ENCODE results near the gene POU2F3. TPM values are rescaled to one million over a fixed set of nuclear protein-coding genes. Genes with fewer than 3 reads are reported as not detected.

POU2F3 gene
- total RNA-seq, 2 experiments from 2014 or later = not detected

GRCh38 chr11:120224361-120224760 is 15.6 kb upstream of the POU2F3 start:
- Mint-ChIP-seq H3K9me3 (no peaks in the 10 kb centered on the region), H3K27ac (no peak overlapping the region), H3K27me3 (peaks cover 9% of the 10 kb centered on the region), H3K4me1 (ENCODE audit: low read depth) (no peaks in the 10 kb centered on the region), H3K36me3 (no peaks in the 10 kb centered on the region), H3K4me3 (no peak overlapping the region)
- no peak for DNase-seq
- intact Hi-C loops (cut with micrococcal nuclease) = no loop called here
- ChIA-PET POLR2A (no interaction called here), CTCF (no interaction called here)

- POLR2A ChIA-PET = no interaction called here
- no peak overlapping the region for H3K4me3 Mint-ChIP-seq
- H3K27ac Mint-ChIP-seq = no peak overlapping the region
- no peak for DNase-seq
- H3K36me3 Mint-ChIP-seq = no peaks in the 10 kb centered on the region
- intact Hi-C loops (cut with micrococcal nuclease) = no loop called here
- CTCF ChIA-PET = interaction anchor here (2.0 kb wide), 1 partner anchor 11 kb away, joined by 11 read pairs; no protein-coding TSS in a partner anchor
- H3K27me3 Mint-ChIP-seq = peaks cover 8% of the 10 kb centered on the region
- H3K4me1 Mint-ChIP-seq (ENCODE audit: low read depth) = no peaks in the 10 kb centered on the region
- H3K9me3 Mint-ChIP-seq = no peaks in the 10 kb centered on the region
Observed at GRCh38 chr11:120224972-120225909, 14.7 kb upstream of the POU2F3 start.

GRCh38 chr11:120226242-120226641 is 13.7 kb upstream of the POU2F3 start:
- intact Hi-C loops (cut with micrococcal nuclease) = no loop called here
- ChIA-PET CTCF (interaction anchor here (2.0 kb wide), 1 partner anchor 10 kb away, joined by 11 read pairs; no protein-coding TSS in a partner anchor), POLR2A (no interaction called here)
- no peak overlapping the region for H3K4me3 Mint-ChIP-seq
- DNase-seq = no peak
- H3K36me3 Mint-ChIP-seq = no peaks in the 10 kb centered on the region
- no peaks in the 10 kb centered on the region for H3K9me3 Mint-ChIP-seq
- no peaks in the 10 kb centered on the region for H3K4me1 Mint-ChIP-seq (ENCODE audit: low read depth)
- H3K27ac Mint-ChIP-seq = no peak overlapping the region
- H3K27me3 Mint-ChIP-seq = peaks cover 6% of the 10 kb centered on the region

GRCh38 chr11:120226714-120227113 is 13.2 kb upstream of the POU2F3 start:
- no peak overlapping the region for H3K4me3 Mint-ChIP-seq
- H3K36me3 Mint-ChIP-seq = no peaks in the 10 kb centered on the region
- no peak overlapping the region for H3K27ac Mint-ChIP-seq
- POLR2A ChIA-PET = no interaction called here
- H3K9me3 Mint-ChIP-seq = no peaks in the 10 kb centered on the region
- intact Hi-C loops (cut with micrococcal nuclease) = no loop called here
- CTCF ChIA-PET = interaction anchor here (1.0 to 2.0 kb wide), 3 partner anchors 10 to 77 kb away, joined by 3 to 11 read pairs (median 5); no protein-coding TSS in a partner anchor
- peaks cover 6% of the 10 kb centered on the region for H3K27me3 Mint-ChIP-seq
- no peaks in the 10 kb centered on the region for H3K4me1 Mint-ChIP-seq (ENCODE audit: low read depth)
- DNase-seq = no peak

- intact Hi-C loops (cut with micrococcal nuclease) = no loop called here
- Mint-ChIP-seq H3K9me3 (no peaks in the 10 kb centered on the region), H3K4me3 (no peak overlapping the region), H3K27ac (no peak overlapping the region), H3K36me3 (no peaks in the 10 kb centered on the region), H3K4me1 (ENCODE audit: low read depth) (no peaks in the 10 kb centered on the region), H3K27me3 (peaks cover 7% of the 10 kb centered on the region)
- POLR2A ChIA-PET = no interaction called here
- CTCF ChIA-PET = interaction anchor here (1.0 to 1.7 kb wide), 2 partner anchors 53 to 76 kb away, joined by 3 to 5 read pairs; no protein-coding TSS in a partner anchor
- DNase-seq = no peak
Observed at GRCh38 chr11:120227228-120227852, 12.6 kb upstream of the POU2F3 start.

- intact Hi-C loops (cut with micrococcal nuclease) = loop anchor here (1.0 kb wide), 1 partner anchor 57 kb away; no protein-coding TSS in a partner anchor
- H3K9me3 Mint-ChIP-seq = no peaks in the 10 kb centered on the region
- POLR2A ChIA-PET = no interaction called here
Observed at GRCh38 chr11:120228794-120229384, 11.1 kb upstream of the POU2F3 start.

GRCh38 chr11:120229451-120230424 is 10.2 kb upstream of the POU2F3 start:
- no peak overlapping the region for H3K27ac Mint-ChIP-seq
- ChIA-PET CTCF (interaction anchor here (1.4 to 9.8 kb wide), 4 partner anchors 58 to 85 kb away, joined by 3 to 225 read pairs (median 19); no protein-coding TSS in a partner anchor), POLR2A (no interaction called here)
- intact Hi-C loops (cut with micrococcal nuclease) = loop anchor here (1.0 kb wide), 1 partner anchor 57 kb away; no protein-coding TSS in a partner anchor
- H3K4me3 Mint-ChIP-seq = no peak overlapping the region
- no peaks in the 10 kb centered on the region for H3K4me1 Mint-ChIP-seq (ENCODE audit: low read depth)
- no peaks in the 10 kb centered on the region for H3K9me3 Mint-ChIP-seq
- DNase-seq = peak; percentile 34
- H3K36me3 Mint-ChIP-seq = no peaks in the 10 kb centered on the region
- H3K27me3 Mint-ChIP-seq = peaks cover 20% of the 10 kb centered on the region

More at GRCh38 chr11:120228794-120229384, 11.1 kb upstream of the POU2F3 start:
- no peak for DNase-seq
- no peaks in the 10 kb centered on the region for H3K36me3 Mint-ChIP-seq
- CTCF ChIA-PET = interaction anchor here (1.4 to 9.8 kb wide), 3 partner anchors 58 to 85 kb away, joined by 3 to 225 read pairs (median 35); no protein-coding TSS in a partner anchor
- no peaks in the 10 kb centered on the region for H3K4me1 Mint-ChIP-seq (ENCODE audit: low read depth)
- peaks cover 12% of the 10 kb centered on the region for H3K27me3 Mint-ChIP-seq
- H3K4me3 Mint-ChIP-seq = no peak overlapping the region
- H3K27ac Mint-ChIP-seq = no peak overlapping the region

GRCh38 chr11:120230433-120231071 is 9.4 kb upstream of the POU2F3 start:
- no peak for DNase-seq
- POLR2A ChIA-PET = no interaction called here
- CTCF ChIA-PET = interaction anchor here (1.0 to 9.8 kb wide), 6 partner anchors 57 to 84 kb away, joined by 3 to 225 read pairs (median 3); no protein-coding TSS in a partner anchor
- H3K36me3 Mint-ChIP-seq = no peaks in the 10 kb centered on the region
- H3K27ac Mint-ChIP-seq = no peak overlapping the region
- H3K27me3 Mint-ChIP-seq = peaks cover 27% of the 10 kb centered on the region
- H3K9me3 Mint-ChIP-seq = no peaks in the 10 kb centered on the region
- no peak overlapping the region for H3K4me3 Mint-ChIP-seq
- H3K4me1 Mint-ChIP-seq (ENCODE audit: low read depth) = no peaks in the 10 kb centered on the region
- intact Hi-C loops (cut with micrococcal nuclease) = no loop called here

- CTCF ChIA-PET = interaction anchor here (0.9 to 9.8 kb wide), 4 partner anchors 20 to 69 kb away, joined by 3 to 225 read pairs (median 19); no protein-coding TSS in a partner anchor
- no peak overlapping the region for H3K27ac Mint-ChIP-seq
Observed at GRCh38 chr11:120231963-120232362, 8.0 kb upstream of the POU2F3 start.

GRCh38 chr11:120233207-120233803 is 6.6 kb upstream of the POU2F3 start:
- intact Hi-C loops (cut with micrococcal nuclease) = no loop called here
- DNase-seq = no peak
- Mint-ChIP-seq H3K4me3 (no peak overlapping the region), H3K27me3 (peaks cover 40% of the 10 kb centered on the region), H3K36me3 (no peaks in the 10 kb centered on the region), H3K9me3 (no peaks in the 10 kb centered on the region), H3K27ac (no peak overlapping the region), H3K4me1 (ENCODE audit: low read depth) (no peaks in the 10 kb centered on the region)
- ChIA-PET CTCF (interaction anchor here (1.0 to 9.8 kb wide), 7 partner anchors 14 to 68 kb away, joined by 3 to 225 read pairs (median 4); no protein-coding TSS in a partner anchor), POLR2A (interaction anchor here (1.0 to 1.2 kb wide), 2 partner anchors 68 to 70 kb away, joined by 3 read pairs; no protein-coding TSS in a partner anchor)

More at GRCh38 chr11:120231963-120232362, 8.0 kb upstream of the POU2F3 start:
- DNase-seq = no peak
- no peaks in the 10 kb centered on the region for H3K9me3 Mint-ChIP-seq
- intact Hi-C loops (cut with micrococcal nuclease) = no loop called here
- peaks cover 32% of the 10 kb centered on the region for H3K27me3 Mint-ChIP-seq
- no peaks in the 10 kb centered on the region for H3K36me3 Mint-ChIP-seq
- H3K4me1 Mint-ChIP-seq (ENCODE audit: low read depth) = no peaks in the 10 kb centered on the region
- POLR2A ChIA-PET = no interaction called here
- no peak overlapping the region for H3K4me3 Mint-ChIP-seq
